ENCODE data around the gene FSTL5.

Gene FSTL5

GRCh38 chr4:161457906-161458305, 705.9 kb downstream of the FSTL5 start:
- DNase-seq = no peak

- DNase-seq = no peak
Measured at GRCh38 chr4:161457311-161457710, 706.5 kb downstream of the FSTL5 start.

- DNase-seq = no peak
Measured at GRCh38 chr4:161454860-161455259, 708.9 kb downstream of the FSTL5 start.

GRCh38 chr4:161448550-161449180, 715.1 kb downstream of the FSTL5 start:
- DNase-seq = no peak

GRCh38 chr4:161444626-161445025, 719.2 kb downstream of the FSTL5 start:
- no peak for DNase-seq

GRCh38 chr4:161442921-161443320, 720.9 kb downstream of the FSTL5 start:
- no peak for DNase-seq

- DNase-seq = no peak
Measured at GRCh38 chr4:161438096-161438495, 725.7 kb downstream of the FSTL5 start.

GRCh38 chr4:161428180-161428965, 735.4 kb downstream of the FSTL5 start:
- DNase-seq = no peak

- DNase-seq = no peak
Measured at GRCh38 chr4:161419822-161420221, 744.0 kb downstream of the FSTL5 start.

- DNase-seq = no peak
Measured at GRCh38 chr4:161411901-161412300, 751.9 kb downstream of the FSTL5 start.

- no peak for DNase-seq
Measured at GRCh38 chr4:161404346-161405110, 759.3 kb downstream of the FSTL5 start.

GRCh38 chr4:161403781-161404180, 760.0 kb downstream of the FSTL5 start:
- DNase-seq = no peak

GRCh38 chr4:161393602-161394001, 770.2 kb downstream of the FSTL5 start:
- DNase-seq = no peak

- DNase-seq = no peak
Measured at GRCh38 chr4:161382655-161383054, 781.1 kb downstream of the FSTL5 start.

- DNase-seq = no peak
Measured at GRCh38 chr4:161376275-161376674, 787.5 kb downstream of the FSTL5 start.

- DNase-seq = peak in 18 of 56 donors; percentile 2 to 56 (median 26)
Measured at GRCh38 chr4:161364681-161365080, 799.1 kb downstream of the FSTL5 start.

- no peak for DNase-seq
Measured at GRCh38 chr4:161360982-161361381, 802.8 kb downstream of the FSTL5 start.

GRCh38 chr4:161359491-161359890, 804.3 kb downstream of the FSTL5 start:
- no peak for DNase-seq

- no peak for DNase-seq
Measured at GRCh38 chr4:161356351-161356750, 807.4 kb downstream of the FSTL5 start.

- DNase-seq = peak in 1 of 56 donors; percentile 22
Measured at GRCh38 chr4:161350946-161351345, 812.9 kb downstream of the FSTL5 start.

GRCh38 chr4:161345741-161346140, 818.1 kb downstream of the FSTL5 start:
- DNase-seq = no peak

- DNase-seq = no peak
Measured at GRCh38 chr4:161343569-161343950, 820.2 kb downstream of the FSTL5 start.

Measured in nucleus accumbens (tissue), 56 donors.